PC-3 (cell line): Measurements from ENCODE around the gene PLAAT5.

ENCODE experiments used
- EZH2 ChIP-seq: fragments of 300-600 bp; sonication (generic); IDR thresholded peaks from one replicate; pipeline ENCODE4 v1.6.1; 2017; ENCODE audit warnings: antibody characterized with exemption, mild to moderate bottlenecking, low read length; ENCODE audit not compliant: unreplicated experiment
- EZH2phosphoT487 ChIP-seq: fragments of 300-600 bp; sonication (generic); IDR thresholded peaks from 2 replicates; pipeline ENCODE4 v1.6.1; 2018; ENCODE audit warnings: mild to moderate bottlenecking, antibody characterized with exemption, low read length, borderline replicate concordance
- TF ChIP-seq, protein P1 (sequence below): fragments of 300-600 bp; sonication (generic); conservative IDR thresholded peaks from 2 replicates; pipeline ENCODE4 v1.5.1; 2017; ENCODE audit warnings: antibody characterized with exemption, low read depth, mild to moderate bottlenecking, low read length

DNA sequence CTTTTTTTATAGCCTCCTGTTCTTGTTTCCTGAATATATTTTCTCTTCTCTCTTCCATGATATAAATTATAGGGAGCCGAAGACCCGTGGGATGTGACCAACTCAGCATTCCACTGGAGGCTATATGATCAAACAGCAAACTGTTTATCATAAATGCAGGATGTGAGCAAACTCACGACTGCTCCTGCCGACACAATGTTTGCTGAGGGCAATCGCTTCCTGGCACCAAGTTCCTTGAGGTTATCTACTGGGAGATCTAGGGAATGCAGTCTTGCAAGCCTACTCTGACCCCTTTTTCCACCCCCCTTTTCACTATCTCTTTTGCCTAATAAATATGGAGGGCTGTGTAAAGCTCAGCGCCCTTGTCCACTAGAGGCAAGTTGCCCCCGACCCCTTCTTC lies 32.2 kb upstream of the PLAAT5 start:
- TF ChIP-seq, protein P1, sequence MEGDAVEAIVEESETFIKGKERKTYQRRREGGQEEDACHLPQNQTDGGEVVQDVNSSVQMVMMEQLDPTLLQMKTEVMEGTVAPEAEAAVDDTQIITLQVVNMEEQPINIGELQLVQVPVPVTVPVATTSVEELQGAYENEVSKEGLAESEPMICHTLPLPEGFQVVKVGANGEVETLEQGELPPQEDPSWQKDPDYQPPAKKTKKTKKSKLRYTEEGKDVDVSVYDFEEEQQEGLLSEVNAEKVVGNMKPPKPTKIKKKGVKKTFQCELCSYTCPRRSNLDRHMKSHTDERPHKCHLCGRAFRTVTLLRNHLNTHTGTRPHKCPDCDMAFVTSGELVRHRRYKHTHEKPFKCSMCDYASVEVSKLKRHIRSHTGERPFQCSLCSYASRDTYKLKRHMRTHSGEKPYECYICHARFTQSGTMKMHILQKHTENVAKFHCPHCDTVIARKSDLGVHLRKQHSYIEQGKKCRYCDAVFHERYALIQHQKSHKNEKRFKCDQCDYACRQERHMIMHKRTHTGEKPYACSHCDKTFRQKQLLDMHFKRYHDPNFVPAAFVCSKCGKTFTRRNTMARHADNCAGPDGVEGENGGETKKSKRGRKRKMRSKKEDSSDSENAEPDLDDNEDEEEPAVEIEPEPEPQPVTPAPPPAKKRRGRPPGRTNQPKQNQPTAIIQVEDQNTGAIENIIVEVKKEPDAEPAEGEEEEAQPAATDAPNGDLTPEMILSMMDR = no peak
- no peak for TF ChIP-seq EZH2
- TF ChIP-seq EZH2phosphoT487 = no peak
